ENCODE results near the gene FYB1.

GRCh38 chr5:39225405-39226099 is 6.2 kb upstream of the FYB1 start:
- TF ChIP-seq POLR2AphosphoS5 (IDR thresholded peaks at IDR 0.05; ENCODE audit: borderline replicate concordance, low read depth, low read length) (no peak), EZH2 (IDR thresholded peaks at IDR 0.05) (no peak)
